ENCODE results near the gene XYLT1. TPM values are rescaled to one million over a fixed set of nuclear protein-coding genes. Genes with fewer than 3 reads are reported as not detected.

Gene XYLT1
- total RNA-seq, 3 donors from 2014 or later (not counting 1 experiment from before 2014, with no cell fraction given), result 40.9 to 55.5 (median 43.8) TPM

DNA sequence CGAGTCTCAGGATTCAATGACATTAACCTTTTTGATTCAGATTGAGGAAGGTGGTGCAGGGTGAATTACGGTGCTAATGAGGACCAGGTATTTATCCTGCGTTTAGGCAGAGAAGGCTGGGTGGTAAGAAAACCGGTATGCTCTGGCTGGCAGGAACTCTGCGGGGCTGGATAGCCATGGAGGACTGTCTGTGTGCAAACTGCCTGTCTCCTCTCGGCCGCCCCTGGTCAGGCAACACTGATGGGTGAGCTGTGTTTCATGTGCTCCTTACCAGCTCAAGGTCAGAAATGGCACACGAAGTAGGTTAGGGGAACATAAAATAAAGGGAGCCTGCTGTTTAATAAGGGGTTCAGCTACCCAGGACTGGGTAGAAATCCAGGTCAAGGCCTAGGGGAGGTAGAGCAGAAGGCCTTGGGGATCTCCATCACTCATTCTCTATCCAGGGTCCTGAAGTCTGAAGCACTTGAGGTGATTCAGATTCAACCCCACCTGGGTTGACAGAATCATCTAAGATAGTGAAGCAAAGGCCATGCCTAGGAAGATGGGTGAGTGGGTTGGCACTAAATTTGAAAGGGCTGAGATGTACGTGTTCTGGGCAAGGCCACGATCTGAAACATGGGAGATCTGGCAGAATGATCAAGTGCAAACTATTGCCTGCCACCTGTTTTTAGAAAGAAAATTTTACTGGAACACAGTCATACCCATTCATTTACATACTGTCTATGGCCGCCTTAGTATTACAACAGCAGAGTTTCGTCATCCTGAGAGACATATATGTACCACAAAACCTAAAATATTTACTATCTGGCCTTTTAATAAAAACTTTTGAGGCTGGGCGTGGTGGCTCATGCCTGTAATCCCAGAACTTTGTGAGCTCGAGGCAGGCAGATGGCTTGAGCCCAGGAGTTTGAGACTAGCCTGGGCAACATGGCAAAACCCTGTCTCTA, 292.5 kb downstream of the XYLT1 start:
- WGBS (ENCODE audit: insufficient coverage), result 80% methylated on average over 14 of the region's 14 CpGs
- peaks cover 20 to 23% of the 10 kb centered on the region in 2 donors for H3K4me1 Mint-ChIP-seq
- TF ChIP-seq, protein P1, sequence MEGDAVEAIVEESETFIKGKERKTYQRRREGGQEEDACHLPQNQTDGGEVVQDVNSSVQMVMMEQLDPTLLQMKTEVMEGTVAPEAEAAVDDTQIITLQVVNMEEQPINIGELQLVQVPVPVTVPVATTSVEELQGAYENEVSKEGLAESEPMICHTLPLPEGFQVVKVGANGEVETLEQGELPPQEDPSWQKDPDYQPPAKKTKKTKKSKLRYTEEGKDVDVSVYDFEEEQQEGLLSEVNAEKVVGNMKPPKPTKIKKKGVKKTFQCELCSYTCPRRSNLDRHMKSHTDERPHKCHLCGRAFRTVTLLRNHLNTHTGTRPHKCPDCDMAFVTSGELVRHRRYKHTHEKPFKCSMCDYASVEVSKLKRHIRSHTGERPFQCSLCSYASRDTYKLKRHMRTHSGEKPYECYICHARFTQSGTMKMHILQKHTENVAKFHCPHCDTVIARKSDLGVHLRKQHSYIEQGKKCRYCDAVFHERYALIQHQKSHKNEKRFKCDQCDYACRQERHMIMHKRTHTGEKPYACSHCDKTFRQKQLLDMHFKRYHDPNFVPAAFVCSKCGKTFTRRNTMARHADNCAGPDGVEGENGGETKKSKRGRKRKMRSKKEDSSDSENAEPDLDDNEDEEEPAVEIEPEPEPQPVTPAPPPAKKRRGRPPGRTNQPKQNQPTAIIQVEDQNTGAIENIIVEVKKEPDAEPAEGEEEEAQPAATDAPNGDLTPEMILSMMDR (IDR thresholded peaks at IDR 0.05), result no peak
- DNase-seq, result no peak
- Histone ChIP-seq H3K27me3 (ENCODE audit: control insufficient read depth, insufficient read depth, low read length) (no peaks in the 10 kb centered on the region), H3K4me3 (ENCODE audit: low read length) (no peak overlapping the region), H3K4me1 (ENCODE audit: control insufficient read depth, insufficient read depth, low read length) (peaks cover 8% of the 10 kb centered on the region), H3K27ac (ENCODE audit: low read length) (no peak overlapping the region), H3K36me3 (ENCODE audit: control insufficient read depth, insufficient read depth, low read length) (peaks cover 13% of the 10 kb centered on the region), H3K9me3 (ENCODE audit: control insufficient read depth, insufficient read depth, low read length) (no peaks in the 10 kb centered on the region)
- H3K27me3 Mint-ChIP-seq (ENCODE audit: low read depth in 2 of 2), result no peaks in the 10 kb centered on the region
- intact Hi-C loops (cut with micrococcal nuclease), result no loop called here
- no peak overlapping the region for H3K27ac Mint-ChIP-seq
- no peak overlapping the region for H3K4me3 Mint-ChIP-seq
- ATAC-seq, result no peak
- H3K9me3 Mint-ChIP-seq, result no peaks in the 10 kb centered on the region
- H3K36me3 Mint-ChIP-seq, result no peaks in the 10 kb centered on the region

DNA sequence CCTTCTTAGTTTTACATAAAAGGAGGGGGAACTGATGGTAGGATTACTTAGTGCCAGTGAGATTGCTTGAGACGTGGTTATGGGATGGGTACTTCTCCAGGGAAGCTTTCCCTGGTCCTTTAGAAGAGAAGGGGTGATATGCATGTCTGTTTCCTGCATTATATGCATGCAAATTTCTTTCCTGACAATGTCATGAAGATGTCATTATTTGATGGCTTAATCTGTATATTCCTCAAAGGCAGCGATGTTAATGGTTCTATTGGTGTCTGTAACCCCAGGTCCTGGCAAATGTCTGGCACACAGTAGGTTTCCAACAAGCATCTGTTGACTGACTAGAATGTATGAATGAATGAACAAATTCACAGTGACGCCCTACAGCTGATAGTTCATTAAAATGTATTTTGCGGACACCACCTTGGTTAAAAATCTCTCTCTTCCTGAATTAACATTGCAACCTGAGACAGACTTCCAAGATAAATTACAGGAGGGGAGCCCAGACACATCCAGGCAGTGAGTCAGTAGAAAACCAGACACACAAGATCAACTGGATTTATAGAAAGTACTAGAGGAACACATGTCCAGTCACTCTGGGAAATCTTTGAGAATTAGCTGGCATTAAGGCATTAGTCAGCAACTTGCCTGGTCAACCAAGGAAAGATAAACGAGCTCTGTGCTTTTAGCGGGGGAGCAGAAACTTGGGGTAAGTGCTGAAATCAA, 293.4 kb downstream of the XYLT1 start:
- no peak overlapping the region for H3K27ac Mint-ChIP-seq
- TF ChIP-seq, protein P1 (IDR thresholded peaks at IDR 0.05), result no peak
- no peaks in the 10 kb centered on the region for H3K27me3 Mint-ChIP-seq (ENCODE audit: low read depth in 2 of 2)
- peaks cover 13% of the 10 kb centered on the region for H3K36me3 ChIP-seq (ENCODE audit: control insufficient read depth, insufficient read depth, low read length)
- WGBS (ENCODE audit: insufficient coverage), result 97% methylated on average over 5 of the region's 6 CpGs
- H3K4me3 Mint-ChIP-seq, result no peak overlapping the region
- H3K27me3 ChIP-seq (ENCODE audit: control insufficient read depth, insufficient read depth, low read length), result no peaks in the 10 kb centered on the region
- no peak for DNase-seq
- no peak overlapping the region for H3K27ac ChIP-seq (ENCODE audit: low read length)
- H3K4me3 ChIP-seq (ENCODE audit: low read length), result no peak overlapping the region
- no peaks in the 10 kb centered on the region for H3K36me3 Mint-ChIP-seq
- H3K9me3 ChIP-seq (ENCODE audit: control insufficient read depth, insufficient read depth, low read length), result no peaks in the 10 kb centered on the region
- intact Hi-C loops (cut with micrococcal nuclease), result no loop called here
- peaks cover 11% of the 10 kb centered on the region for H3K4me1 ChIP-seq (ENCODE audit: control insufficient read depth, insufficient read depth, low read length)
- peaks cover 26 to 28% of the 10 kb centered on the region in 2 donors for H3K4me1 Mint-ChIP-seq
- H3K9me3 Mint-ChIP-seq, result no peaks in the 10 kb centered on the region
- no peak for ATAC-seq

DNA sequence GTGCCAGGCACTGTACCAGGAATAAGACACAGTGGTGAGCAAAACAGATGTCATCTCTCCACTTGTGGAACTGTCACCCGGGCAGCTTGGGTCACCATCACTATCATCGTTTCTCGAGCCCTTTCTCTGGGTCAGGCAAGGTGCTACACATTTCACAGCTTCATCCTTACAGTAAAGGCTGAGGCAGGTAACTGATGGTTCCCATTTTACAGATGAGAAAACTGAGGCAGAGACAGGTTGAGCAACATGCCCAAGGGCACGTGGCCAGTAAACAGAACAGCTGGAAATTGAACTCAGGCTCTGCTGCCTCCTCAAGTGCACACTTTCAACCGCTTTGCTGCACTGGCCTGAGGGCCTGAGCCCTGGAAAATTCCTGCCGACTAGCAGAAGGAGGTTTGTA, 294.6 kb downstream of the XYLT1 start:
- TF ChIP-seq, protein P1 (IDR thresholded peaks at IDR 0.05), result no peak
- intact Hi-C loops (cut with micrococcal nuclease), result no loop called here
- DNase-seq, result no peak
- Mint-ChIP-seq H3K9me3 (no peaks in the 10 kb centered on the region), H3K36me3 (no peaks in the 10 kb centered on the region), H3K4me1 (peaks cover 26 to 34% of the 10 kb centered on the region in 2 donors), H3K27ac (no peak overlapping the region), H3K4me3 (no peak overlapping the region), H3K27me3 (ENCODE audit: low read depth in 2 of 2) (no peaks in the 10 kb centered on the region)
- Histone ChIP-seq H3K4me1 (ENCODE audit: control insufficient read depth, insufficient read depth, low read length) (peaks cover 11% of the 10 kb centered on the region), H3K36me3 (ENCODE audit: control insufficient read depth, insufficient read depth, low read length) (peaks cover 8% of the 10 kb centered on the region), H3K27me3 (ENCODE audit: control insufficient read depth, insufficient read depth, low read length) (no peaks in the 10 kb centered on the region), H3K4me3 (ENCODE audit: low read length) (no peak overlapping the region), H3K27ac (ENCODE audit: low read length) (no peak overlapping the region), H3K9me3 (ENCODE audit: control insufficient read depth, insufficient read depth, low read length) (no peaks in the 10 kb centered on the region)
- no peak for ATAC-seq
- 95% methylated on average over 6 of the region's 6 CpGs for WGBS (ENCODE audit: insufficient coverage)

Measured in natural killer cell (primary cell).